ENCODE results near the gene CTBP2.
"Not testable (repeated sequence)": the region's sequence is repeated elsewhere in the genome, so short reads cannot be mapped to it uniquely, and the experiment has no call there.

CTBP2 gene

GRCh38 chr10:125158601-125159485, 1.5 kb downstream of the CTBP2 start:
- peak; percentile 78 for DNase-seq (ENCODE audit: low spot score)

GRCh38 chr10:125158275-125158600, 2.1 kb downstream of the CTBP2 start:
- DNase-seq (ENCODE audit: low spot score) = no peak

GRCh38 chr10:125157505-125157904, 2.9 kb downstream of the CTBP2 start:
- DNase-seq (ENCODE audit: low spot score) = no peak

DNA sequence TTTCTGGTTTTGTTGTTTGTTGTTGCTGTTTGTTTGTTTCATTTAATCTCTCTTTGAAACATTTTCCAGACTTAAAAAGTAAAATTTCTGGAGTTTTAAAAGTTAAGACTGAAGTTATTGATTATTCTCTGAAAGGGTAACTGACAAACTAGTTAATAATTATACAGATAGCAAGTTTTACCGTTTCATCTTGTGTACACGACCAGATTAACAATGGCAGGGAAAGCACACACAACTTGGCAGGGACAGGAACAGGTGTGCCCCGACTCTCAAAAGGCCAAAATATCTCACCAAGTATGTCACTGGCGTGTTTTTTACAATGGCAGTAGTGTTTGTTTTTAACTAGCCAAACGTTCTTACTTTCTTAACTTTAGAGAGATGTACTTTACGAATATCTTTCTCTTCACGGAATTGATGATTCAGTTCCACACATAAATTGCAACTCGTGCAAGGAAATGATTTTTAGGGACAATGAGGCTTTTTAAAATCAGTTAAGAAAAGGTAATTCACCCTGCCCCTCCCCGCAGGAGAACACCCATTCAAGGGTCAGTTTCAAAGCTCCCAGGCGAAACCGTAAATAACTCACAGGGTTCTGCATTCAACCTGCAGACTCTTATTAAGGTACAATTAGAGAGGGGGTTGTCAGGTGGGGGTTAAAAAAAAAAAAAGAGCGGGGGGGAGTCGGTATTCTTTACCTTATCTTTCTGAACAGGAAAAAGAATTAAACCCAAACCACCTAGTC, 3.5 kb downstream of the CTBP2 start:
- DNase-seq (ENCODE audit: low spot score) = no peak

- no peak for DNase-seq (ENCODE audit: low spot score)
These were observed 4.2 kb downstream of the CTBP2 start for GRCh38 chr10:125156196-125156595.

GRCh38 chr10:125155101-125155500, 5.3 kb downstream of the CTBP2 start:
- DNase-seq (ENCODE audit: low spot score) = peak; percentile 38

- no peak for DNase-seq (ENCODE audit: low spot score)
These were observed 5.8 kb downstream of the CTBP2 start for GRCh38 chr10:125154529-125154928.

- DNase-seq (ENCODE audit: low spot score) = peak; percentile 41
These were observed 6.5 kb downstream of the CTBP2 start for GRCh38 chr10:125153703-125154490.

GRCh38 chr10:125152450-125153368, 7.7 kb downstream of the CTBP2 start:
- peak; percentile 37 for DNase-seq (ENCODE audit: low spot score)

DNA sequence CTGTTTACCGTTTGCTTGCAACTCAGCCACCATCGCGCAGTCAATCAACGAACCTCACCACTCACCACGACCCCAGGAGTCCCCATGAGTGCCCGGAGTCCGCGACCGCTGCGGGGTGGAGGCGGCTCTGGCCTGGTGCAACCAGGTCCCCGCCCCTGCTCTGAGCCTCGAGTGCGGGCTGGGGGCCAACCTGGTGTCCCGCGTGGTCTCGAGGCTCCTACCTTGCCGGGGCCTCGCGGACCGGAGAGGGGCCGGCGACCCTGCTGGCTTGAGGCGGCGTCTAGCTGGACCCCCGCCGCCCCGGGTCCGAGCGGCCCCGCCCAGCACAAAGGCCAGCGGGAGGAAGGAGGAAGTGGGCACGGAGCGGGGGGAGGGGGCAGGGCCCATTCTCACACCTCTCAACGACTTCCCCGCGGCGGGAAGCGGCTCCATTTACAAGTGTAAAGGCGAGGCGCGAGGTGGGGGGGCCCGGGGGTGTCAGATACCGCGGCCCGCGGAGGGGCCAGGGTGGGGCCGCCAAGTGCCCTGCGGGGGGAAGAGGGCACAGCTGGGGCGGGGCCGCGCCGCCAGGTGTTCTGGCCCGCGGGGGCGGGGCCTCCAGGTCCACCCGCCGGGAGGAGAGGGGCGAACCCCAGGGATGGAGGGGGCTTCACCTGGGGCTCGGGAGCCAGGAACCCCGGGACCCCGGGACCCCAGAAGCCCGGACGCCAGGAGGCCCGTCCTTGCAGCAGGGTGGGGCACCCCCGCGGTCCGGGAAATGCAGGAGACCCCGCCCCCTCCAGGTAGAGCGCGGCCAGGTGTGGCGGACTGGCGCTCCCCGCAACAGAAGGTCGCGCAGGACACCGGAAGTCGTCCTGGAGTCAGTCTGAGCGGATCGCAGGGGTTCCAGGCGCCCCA, 8.6 kb downstream of the CTBP2 start:
- no peak for DNase-seq (ENCODE audit: low spot score)

DNA sequence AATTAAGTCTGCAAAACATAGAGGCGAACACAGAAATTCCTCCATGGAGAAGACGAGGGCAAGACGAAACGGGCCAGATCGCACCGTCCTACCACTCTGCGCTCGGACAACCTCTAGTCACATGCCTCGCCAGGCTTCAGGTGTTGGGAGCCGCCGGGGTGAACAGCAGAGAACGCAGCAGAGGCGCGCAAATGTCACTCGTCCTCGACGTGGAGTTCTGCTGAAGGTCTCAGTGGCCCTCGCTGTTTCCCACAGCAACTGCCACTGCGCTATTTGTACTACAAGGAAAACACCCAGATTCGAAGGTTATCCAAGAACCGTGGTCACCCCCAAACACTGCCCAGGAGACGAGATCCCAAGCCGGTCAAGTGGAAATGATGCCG, 9.2 kb downstream of the CTBP2 start:
- DNase-seq (ENCODE audit: low spot score) = no peak

GRCh38 chr10:125150376-125151083, 9.8 kb downstream of the CTBP2 start:
- DNase-seq (ENCODE audit: low spot score) = not testable (repeated sequence)

DNA sequence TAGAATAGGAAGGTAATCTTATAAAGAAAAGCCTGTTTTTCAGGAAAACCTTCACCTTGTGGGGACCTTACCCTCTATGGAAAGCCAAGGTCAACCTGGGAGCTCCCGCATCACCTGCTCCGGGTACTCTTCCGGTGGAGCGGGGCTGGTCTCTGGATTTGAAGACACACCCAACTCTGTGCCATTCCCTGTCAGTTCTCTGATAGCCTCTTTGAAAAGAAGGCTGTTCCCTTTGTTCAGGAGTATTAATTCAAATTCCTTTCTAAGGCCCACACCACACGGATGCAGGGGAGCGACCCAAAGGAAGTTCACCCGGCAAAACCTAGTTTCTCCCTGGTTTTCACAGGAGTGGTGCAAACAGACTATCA, 10.7 kb downstream of the CTBP2 start:
- DNase-seq (ENCODE audit: low spot score) = no peak

DNA sequence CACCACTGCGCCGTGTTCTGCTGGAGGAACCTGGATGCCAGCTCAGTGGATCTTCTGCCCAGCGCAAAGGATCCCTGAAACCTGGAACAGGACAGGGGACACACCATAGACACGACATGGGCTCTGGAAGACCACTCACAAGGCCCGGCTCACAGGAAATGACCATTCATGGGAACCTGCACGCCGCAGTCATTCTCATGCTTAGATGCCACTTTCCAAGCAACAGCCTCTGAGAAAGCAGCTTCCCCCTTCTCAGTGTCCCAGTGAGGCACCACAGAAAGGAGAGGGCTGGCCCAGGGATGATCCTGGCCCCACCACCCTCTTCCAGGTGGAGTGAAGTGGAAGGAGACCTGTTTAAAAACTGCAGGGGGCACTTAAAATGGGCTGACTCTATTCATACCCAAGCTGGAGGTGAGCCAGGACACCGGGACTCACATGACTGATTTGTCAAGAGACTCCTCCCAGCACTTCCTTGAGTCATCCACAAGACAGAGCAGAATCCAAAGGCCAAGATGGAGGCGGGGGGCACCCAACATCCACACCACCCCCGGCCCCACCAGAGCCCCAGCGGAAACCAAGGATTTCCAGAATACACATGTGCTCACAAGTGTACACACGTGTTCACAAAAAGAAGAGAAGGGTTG, 11.2 kb downstream of the CTBP2 start:
- DNase-seq (ENCODE audit: low spot score) = peak; percentile 59

DNA sequence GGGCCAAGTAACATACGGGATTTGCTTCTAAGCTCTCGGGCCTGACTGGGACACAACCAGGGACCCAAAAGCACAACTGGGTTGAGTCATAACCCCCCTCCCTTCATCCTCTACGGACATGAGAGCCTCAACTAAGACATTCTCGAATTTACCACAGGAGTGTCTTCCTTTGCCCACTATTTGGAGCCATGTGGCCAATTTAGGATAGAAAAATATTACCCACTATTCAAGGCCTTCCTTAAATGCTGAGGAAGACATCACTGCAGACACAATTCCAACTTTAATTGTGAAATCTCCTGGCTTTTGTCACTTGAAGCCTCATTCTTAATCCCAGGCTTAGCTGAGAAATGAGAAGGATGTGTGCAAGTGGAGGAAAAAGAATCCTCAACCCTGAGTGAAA, 11.8 kb downstream of the CTBP2 start:
- no peak for DNase-seq (ENCODE audit: low spot score)

DNA sequence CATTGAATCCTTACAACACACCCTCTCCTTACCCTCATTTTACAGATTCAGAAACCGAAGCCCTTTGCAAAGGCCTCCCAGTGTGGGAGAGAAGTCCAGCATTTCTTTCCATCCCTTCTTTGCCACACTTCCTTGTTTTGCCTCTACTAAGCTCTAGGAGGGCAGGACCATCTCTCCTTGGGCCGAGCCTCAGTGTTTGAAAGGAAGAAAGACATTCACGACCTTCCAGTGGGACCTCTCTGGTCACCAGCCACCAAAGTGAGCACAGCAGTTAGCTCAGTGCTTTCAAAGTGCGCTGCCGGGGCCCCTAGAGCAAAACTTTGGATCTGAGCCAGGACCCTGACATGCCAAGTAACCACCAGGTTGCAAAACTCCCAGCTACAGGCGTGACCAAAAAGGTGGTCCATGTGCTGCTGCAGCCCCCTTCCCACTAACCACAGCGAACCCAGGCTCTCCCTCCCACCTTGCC, 12.4 kb downstream of the CTBP2 start:
- peak; percentile 30 for DNase-seq (ENCODE audit: low spot score)

DNA sequence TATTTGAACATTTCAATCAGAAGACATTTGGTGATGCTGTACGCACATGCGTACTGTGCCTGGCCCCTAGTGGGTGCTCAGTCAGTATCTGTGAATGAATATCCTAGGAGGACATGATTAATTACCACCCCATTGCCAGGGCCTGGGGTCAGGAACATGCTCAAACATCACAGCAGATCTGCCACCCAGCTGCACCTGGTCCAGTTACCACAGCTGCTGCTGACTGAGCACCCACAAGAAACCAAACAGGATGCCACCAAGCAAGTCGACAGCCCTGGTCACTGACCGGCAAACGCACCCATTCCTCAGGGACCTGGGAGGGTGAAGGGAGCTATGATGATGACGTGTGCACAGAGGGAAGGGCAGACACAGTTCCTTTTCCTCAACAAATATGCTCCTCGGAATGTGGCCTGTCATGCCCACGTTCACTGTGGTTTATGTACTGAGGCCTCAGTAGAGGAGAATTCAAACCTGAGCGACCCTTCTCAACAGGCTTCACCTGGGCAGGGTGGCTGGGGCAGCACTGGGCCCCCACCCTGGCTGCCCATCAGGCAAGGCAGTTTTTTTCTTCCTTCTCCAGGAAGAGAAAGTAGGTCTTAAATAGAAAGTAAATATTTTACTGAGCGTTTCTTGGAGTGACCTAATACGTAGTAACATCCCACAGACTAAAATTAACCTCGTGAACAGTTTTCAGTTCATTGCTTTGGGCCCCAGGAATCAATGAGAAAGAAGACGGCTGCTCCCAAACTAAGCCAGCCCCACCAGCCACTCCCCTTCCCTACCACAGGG, 13.4 kb downstream of the CTBP2 start:
- peak; percentile 66 for DNase-seq (ENCODE audit: low spot score)

DNA sequence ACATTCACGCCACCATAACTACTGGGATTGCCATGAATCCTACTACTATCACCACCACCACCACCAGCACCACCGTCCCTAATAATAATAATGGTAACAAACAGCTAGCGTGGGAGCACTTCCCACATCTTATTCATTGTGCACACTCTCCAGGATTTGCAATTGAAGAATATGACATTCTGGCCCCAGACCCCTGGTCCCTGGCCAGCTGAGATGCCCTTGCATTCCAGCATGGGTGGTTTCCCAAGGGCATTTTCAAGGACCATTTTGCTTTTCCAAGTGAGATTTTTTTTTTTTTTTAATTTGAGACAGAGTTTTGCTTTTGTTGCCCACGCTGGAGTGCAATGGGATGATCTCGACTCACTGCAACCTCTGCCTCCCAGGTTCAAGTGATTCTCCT, 14.7 kb downstream of the CTBP2 start:
- DNase-seq (ENCODE audit: low spot score) = no peak

Measured in GM03348 (cell line).